Upper lobe of left lung (tissue), 6 donors: ENCODE data around the gene GCSH. TPM values are rescaled to one million over a fixed set of nuclear protein-coding genes. Genes with fewer than 3 reads are reported as not detected.

Experiments used
- ATAC-seq, 2 donors: fragments of 200-7000 bp; cut with Tn5 transposase; one replicate each; pipeline ENCODE4 v1.9.1; 2022; ENCODE audit warnings: mild to moderate bottlenecking in 2 of 2, moderate library complexity in 2 of 2; ENCODE audit not compliant: low FRiP score in 2 of 2
- DNase-seq, 2 donors: peaks; one replicate each; pipeline ENCODE4 v3.0.0-alpha.2; 2019 to 2020
- H3K27ac ChIP-seq, 4 donors: fragments of 200-600 bp; sonication (generic); one replicate each; pipeline ENCODE4 v1.5.1; 2016 to 2019
- H3K27me3 ChIP-seq, 4 donors: fragments of 200-600 bp; sonication (generic); one replicate each; pipeline ENCODE4 v1.5.1; 2017 to 2019
- H3K36me3 ChIP-seq, 4 donors: fragments of 200-600 bp; sonication (generic); one replicate each; pipeline ENCODE4 v1.5.1; 2016 to 2019
- H3K4me1 ChIP-seq, 4 donors: fragments of 200-600 bp; sonication (generic); one replicate each; pipeline ENCODE4 v1.5.1; 2018 to 2019
- H3K4me3 ChIP-seq, 4 donors: fragments of 200-600 bp; sonication (generic); one replicate each; pipeline ENCODE4 v1.5.1; 2017 to 2019; ENCODE audit warnings: mild to moderate bottlenecking in 2 of 4, moderate library complexity in 1 of 4
- H3K9me3 ChIP-seq, 4 donors: fragments of 200-600 bp; sonication (generic); one replicate each; pipeline ENCODE4 v1.5.1; 2018 to 2019
- EP300 ChIP-seq, 4 donors: sonication (generic); formaldehyde crosslinking; IDR thresholded peaks; one replicate each; pipeline ENCODE4 v1.5.1; 2017; ENCODE audit warnings: antibody characterized with exemption in 4 of 4, control low read depth in 2 of 4
- POLR2A ChIP-seq, 4 donors: fragments of 450-650 bp; IDR thresholded peaks; one replicate each; pipeline ENCODE4 v1.5.1; 2016 to 2017; ENCODE audit warnings: antibody characterized with exemption in 4 of 4, mild to moderate bottlenecking in 2 of 4
- POLR2AphosphoS5 ChIP-seq, 2 donors: sonication (generic); formaldehyde crosslinking; IDR thresholded peaks; one replicate each; pipeline ENCODE4 v1.5.1; 2017; ENCODE audit warnings: antibody characterized with exemption in 2 of 2
- WGBS, 2 donors: methylation state at CpG; one replicate each; pipeline ENCODE4 v1.1.5; 2017 to 2018; 5-methylcytosine and 5-hydroxymethylcytosine counted together
- total RNA-seq, 6 donors: library from RNA; depleted of rRNA in 4 of 6; stranded (reverse); fragments of >200 nt in 4 of 6; gene quantifications; one replicate each; pipeline versions ENCODE4 v1.1.0 to v1.2.1, GENCODE V29; 2016 to 2021
- TF ChIP-seq, protein P1 (sequence below), 6 experiments: fragments of 450-650 bp in 4 of 6; fragments of 200-600 bp in 2 of 6; sonication (generic) in 2 of 6; IDR thresholded peaks; one replicate each; pipeline ENCODE4 v1.5.1; 2016 to 2019; ENCODE audit warnings: antibody characterized with exemption in 6 of 6
- donor health status: DM: no; HTN: no; CAD: no; lungs with moderate emphysema.
- donor health status: DM: no; HTN: yes; CAD: no; lungs with severe emphysema.

The GCSH gene
- total RNA-seq, 6 donors from 2014 or later, result 6.2 to 16.9 (median 11.9) TPM

DNA sequence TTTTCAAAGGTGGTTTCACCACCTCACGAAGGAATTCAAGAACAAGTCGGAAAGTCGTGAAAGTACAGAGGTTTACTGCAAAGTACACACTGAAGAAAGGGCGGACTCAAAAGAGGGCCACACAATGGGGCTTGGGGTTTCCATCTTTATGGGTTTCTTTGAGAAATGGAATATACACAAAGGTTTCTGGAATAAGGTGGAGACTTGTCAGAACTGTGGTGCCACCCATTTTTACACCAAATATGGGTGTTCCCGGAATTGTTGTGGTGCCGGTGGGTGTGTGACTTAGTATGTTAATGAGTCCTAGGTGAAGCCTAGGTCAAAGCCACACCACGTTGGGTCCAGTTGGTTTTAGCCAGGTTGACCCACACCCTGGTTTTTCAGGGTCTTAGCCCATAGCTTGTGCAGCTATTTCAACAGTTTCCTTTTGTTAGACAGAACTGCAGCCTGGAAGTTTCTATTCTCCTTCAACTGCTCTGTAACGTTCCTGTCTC lies 567 bp upstream of the GCSH start:
- H3K9me3 ChIP-seq, result no peaks in the 10 kb centered on the region
- H3K27ac ChIP-seq, result peak overlapping the region in 3 of 4 donors; percentile 19 to 43 (median 26)
- peak overlapping the region in 3 of 4 donors; percentile 77 to 97 (median 91) for H3K4me3 ChIP-seq
- TF ChIP-seq, protein P1, sequence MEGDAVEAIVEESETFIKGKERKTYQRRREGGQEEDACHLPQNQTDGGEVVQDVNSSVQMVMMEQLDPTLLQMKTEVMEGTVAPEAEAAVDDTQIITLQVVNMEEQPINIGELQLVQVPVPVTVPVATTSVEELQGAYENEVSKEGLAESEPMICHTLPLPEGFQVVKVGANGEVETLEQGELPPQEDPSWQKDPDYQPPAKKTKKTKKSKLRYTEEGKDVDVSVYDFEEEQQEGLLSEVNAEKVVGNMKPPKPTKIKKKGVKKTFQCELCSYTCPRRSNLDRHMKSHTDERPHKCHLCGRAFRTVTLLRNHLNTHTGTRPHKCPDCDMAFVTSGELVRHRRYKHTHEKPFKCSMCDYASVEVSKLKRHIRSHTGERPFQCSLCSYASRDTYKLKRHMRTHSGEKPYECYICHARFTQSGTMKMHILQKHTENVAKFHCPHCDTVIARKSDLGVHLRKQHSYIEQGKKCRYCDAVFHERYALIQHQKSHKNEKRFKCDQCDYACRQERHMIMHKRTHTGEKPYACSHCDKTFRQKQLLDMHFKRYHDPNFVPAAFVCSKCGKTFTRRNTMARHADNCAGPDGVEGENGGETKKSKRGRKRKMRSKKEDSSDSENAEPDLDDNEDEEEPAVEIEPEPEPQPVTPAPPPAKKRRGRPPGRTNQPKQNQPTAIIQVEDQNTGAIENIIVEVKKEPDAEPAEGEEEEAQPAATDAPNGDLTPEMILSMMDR (IDR thresholded peaks at IDR 0.05), result no peak
- TF ChIP-seq POLR2A (IDR thresholded peaks at IDR 0.05) (no peak), EP300 (IDR thresholded peaks at IDR 0.05) (no peak), POLR2AphosphoS5 (IDR thresholded peaks at IDR 0.05) (no peak)
- 54 to 56% methylated on average over 8 of the region's 8 CpGs for WGBS, 2 donors
- ATAC-seq (no peak), DNase-seq (no peak)
- no peaks in the 10 kb centered on the region for H3K27me3 ChIP-seq
- H3K36me3 ChIP-seq, result no peaks in the 10 kb centered on the region
- H3K4me1 ChIP-seq, result peaks cover 0 to 7% (median 1%) of the 10 kb centered on the region in 4 donors

DNA sequence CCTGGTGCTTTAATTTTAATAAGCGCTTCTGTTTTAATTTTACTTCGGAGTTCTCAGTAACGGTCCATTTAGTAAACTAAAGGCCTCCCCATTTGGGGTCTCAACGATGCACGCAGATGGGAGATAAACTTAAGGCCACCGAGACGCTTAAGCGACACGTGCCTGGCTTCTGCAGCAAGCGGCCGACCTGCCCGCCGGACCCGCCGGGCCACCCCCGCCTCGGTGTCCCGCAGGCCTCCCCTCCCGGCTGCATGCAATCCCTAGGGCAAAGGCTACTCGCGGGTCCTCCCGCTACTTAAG lies 592 bp downstream of the GCSH start:
- H3K4me3 ChIP-seq, result peak overlapping the region; percentile 77 to 97 (median 86)
- H3K27me3 ChIP-seq, result no peaks in the 10 kb centered on the region
- 0 to 2% methylated on average over 5 to 13 of the region's 22 CpGs for WGBS, 2 donors
- H3K4me1 ChIP-seq, result peaks cover 0 to 7% (median 1%) of the 10 kb centered on the region in 4 donors
- no peaks in the 10 kb centered on the region for H3K36me3 ChIP-seq
- DNase-seq (no peak), ATAC-seq (no peak)
- TF ChIP-seq POLR2AphosphoS5 (IDR thresholded peaks at IDR 0.05), result no peak
- TF ChIP-seq, protein P1 (IDR thresholded peaks at IDR 0.05), result no peak
- no peak for TF ChIP-seq EP300 (IDR thresholded peaks at IDR 0.05)
- no peak for TF ChIP-seq POLR2A (IDR thresholded peaks at IDR 0.05)
- H3K9me3 ChIP-seq, result no peaks in the 10 kb centered on the region
- peak overlapping the region; percentile 66 to 80 (median 76) for H3K27ac ChIP-seq

DNA sequence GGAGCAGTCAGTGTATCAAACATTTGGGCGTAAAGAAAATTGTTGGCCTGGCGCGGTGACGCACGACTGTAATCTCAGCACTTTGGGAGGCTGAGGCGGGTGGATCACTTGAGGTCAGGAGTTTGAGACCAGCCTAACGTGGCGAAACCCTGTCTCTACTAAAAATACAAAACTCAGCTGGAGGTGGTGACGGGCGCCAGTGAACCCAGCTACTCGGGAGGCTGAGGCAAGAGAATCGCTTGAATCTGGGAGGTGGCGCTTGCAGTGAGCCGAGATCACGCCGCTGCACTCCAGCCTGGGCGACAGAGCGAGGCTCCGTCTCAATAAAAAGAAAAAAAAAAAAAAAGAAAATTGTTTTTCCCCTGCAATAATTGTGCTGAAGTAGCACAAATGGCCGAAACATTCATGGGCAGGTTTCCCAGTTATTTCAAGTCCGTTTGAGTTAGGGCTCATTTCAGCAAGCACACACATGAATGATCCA lies 1.4 kb downstream of the GCSH start:
- 78 to 81% methylated on average over 21 of the region's 21 CpGs for WGBS, 2 donors
- DNase-seq, result no peak
- no peak overlapping the region for H3K27ac ChIP-seq
- peaks cover 0 to 4% (median 0%) of the 10 kb centered on the region in 4 donors for H3K36me3 ChIP-seq
- H3K9me3 ChIP-seq, result no peaks in the 10 kb centered on the region
- no peak for ATAC-seq
- H3K4me1 ChIP-seq, result peaks cover 0 to 7% (median 1%) of the 10 kb centered on the region in 4 donors
- TF ChIP-seq POLR2AphosphoS5 (IDR thresholded peaks at IDR 0.05) (no peak), EP300 (IDR thresholded peaks at IDR 0.05) (no peak), POLR2A (IDR thresholded peaks at IDR 0.05) (no peak)
- TF ChIP-seq, protein P1 (IDR thresholded peaks at IDR 0.05), result no peak
- H3K27me3 ChIP-seq, result no peaks in the 10 kb centered on the region
- H3K4me3 ChIP-seq, result peak overlapping the region in 3 of 4 donors; percentile 77 to 97 (median 91)

DNA sequence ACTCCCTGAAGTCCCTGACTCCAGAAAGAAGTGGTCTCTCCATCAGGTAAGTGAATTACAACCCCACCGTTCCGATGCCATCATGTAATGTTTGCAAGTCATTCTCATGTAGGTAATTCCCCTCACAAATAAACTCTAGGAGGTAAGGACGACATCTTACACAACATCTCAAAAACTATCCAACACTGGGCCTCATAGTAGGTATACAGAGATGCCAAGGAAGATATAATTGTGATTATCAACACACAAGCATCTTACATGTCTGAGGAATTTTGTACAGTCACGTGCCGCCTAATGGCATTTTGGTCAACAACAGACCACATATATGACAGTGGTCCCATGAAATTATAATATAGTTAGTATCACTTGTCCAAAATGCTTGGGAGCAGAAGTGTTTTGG lies 7.4 kb downstream of the GCSH start:
- TF ChIP-seq, protein P1 (IDR thresholded peaks at IDR 0.05), result no peak
- no peak for TF ChIP-seq EP300 (IDR thresholded peaks at IDR 0.05)
- TF ChIP-seq POLR2AphosphoS5 (IDR thresholded peaks at IDR 0.05), result no peak
- no peak for TF ChIP-seq POLR2A (IDR thresholded peaks at IDR 0.05)
- WGBS, 2 donors, result 93 to 98% methylated on average over 5 of the region's 5 CpGs
- no peaks in the 10 kb centered on the region for H3K4me1 ChIP-seq
- ATAC-seq, result no peak
- no peaks in the 10 kb centered on the region for H3K9me3 ChIP-seq
- no peaks in the 10 kb centered on the region for H3K27me3 ChIP-seq
- no peak overlapping the region for H3K4me3 ChIP-seq
- H3K27ac ChIP-seq, result no peak overlapping the region
- H3K36me3 ChIP-seq, result peaks cover 0 to 11% (median 0%) of the 10 kb centered on the region in 4 donors
- DNase-seq, result no peak

DNA sequence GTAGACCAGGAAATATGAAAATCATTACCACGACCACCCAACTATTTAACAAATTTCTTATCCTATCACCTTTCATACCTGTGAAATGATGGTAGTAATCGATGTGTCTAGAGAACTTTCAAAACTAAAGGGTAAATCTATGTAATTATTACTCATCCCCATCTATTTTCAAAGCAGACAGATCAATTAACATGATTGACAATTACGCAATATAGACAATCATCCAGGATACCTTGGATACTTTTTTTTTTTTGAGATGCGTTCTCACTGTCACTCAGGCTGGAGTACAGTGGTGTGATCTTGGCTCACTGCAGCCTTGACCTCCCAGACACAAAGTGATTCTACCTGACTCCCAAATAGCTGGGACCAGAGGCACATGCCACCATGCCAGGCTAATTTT lies 15.2 kb downstream of the GCSH start:
- Histone ChIP-seq H3K9me3 (no peaks in the 10 kb centered on the region), H3K4me1 (peaks cover 4 to 12% (median 8%) of the 10 kb centered on the region in 4 donors), H3K27ac (no peak overlapping the region), H3K27me3 (no peaks in the 10 kb centered on the region), H3K36me3 (no peaks in the 10 kb centered on the region), H3K4me3 (no peak overlapping the region)
- WGBS, 2 donors, result 96 to 97% methylated on average over 4 of the region's 4 CpGs
- DNase-seq (no peak), ATAC-seq (no peak)
- TF ChIP-seq POLR2AphosphoS5 (IDR thresholded peaks at IDR 0.05), result no peak
- TF ChIP-seq EP300 (IDR thresholded peaks at IDR 0.05), result no peak
- TF ChIP-seq POLR2A (IDR thresholded peaks at IDR 0.05), result no peak
- TF ChIP-seq, protein P1 (IDR thresholded peaks at IDR 0.05), result no peak
